Astrocyte of the cerebellum (primary cell): ENCODE measurements around the gene UTRN.

Experiments used
- DNase-seq: peaks from one replicate; pipeline ENCODE4 v3.0.0-alpha.2; 2011; ENCODE audit warnings: low read depth
- H3K4me3 ChIP-seq: 2 replicates; pipeline ENCODE4 v1.5.1; 2011; ENCODE audit warnings: mild to moderate bottlenecking, low read depth, low read length, moderate library complexity
- in situ Hi-C: cut with HindIII; loops from 2 replicates; pipeline ENCODE4 v1.10.0; 2017; ENCODE audit warnings: low sequenced_read_pairs
- TF ChIP-seq, protein P1 (sequence below): IDR thresholded peaks from 2 replicates; pipeline ENCODE4 v1.5.1; 2012; ENCODE audit warnings: low read length, low read depth, moderate library complexity, mild to moderate bottlenecking; ENCODE audit errors: missing control alignments

UTRN gene

DNA sequence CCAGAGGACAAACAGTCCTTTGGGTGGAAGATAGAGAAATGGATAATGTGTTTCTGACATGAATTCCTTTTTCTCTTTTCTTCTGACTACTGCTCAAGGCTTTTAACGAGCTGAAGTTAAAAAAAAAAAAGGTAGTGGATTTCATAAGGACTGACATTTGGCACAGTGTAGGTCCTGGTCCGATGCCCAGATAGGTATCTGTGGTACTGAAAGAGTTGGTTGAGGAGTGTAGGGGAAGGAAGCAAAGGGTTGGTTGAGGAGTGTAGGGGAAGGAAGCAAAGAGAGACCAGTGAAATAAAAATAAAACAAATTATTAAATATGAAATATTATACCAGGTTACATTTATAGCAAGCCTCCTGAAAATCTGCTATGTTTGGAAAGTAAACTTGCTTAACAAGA, 11.8 kb downstream of the UTRN start:
- H3K4me3 ChIP-seq, result no peak overlapping the region
- TF ChIP-seq, protein P1, sequence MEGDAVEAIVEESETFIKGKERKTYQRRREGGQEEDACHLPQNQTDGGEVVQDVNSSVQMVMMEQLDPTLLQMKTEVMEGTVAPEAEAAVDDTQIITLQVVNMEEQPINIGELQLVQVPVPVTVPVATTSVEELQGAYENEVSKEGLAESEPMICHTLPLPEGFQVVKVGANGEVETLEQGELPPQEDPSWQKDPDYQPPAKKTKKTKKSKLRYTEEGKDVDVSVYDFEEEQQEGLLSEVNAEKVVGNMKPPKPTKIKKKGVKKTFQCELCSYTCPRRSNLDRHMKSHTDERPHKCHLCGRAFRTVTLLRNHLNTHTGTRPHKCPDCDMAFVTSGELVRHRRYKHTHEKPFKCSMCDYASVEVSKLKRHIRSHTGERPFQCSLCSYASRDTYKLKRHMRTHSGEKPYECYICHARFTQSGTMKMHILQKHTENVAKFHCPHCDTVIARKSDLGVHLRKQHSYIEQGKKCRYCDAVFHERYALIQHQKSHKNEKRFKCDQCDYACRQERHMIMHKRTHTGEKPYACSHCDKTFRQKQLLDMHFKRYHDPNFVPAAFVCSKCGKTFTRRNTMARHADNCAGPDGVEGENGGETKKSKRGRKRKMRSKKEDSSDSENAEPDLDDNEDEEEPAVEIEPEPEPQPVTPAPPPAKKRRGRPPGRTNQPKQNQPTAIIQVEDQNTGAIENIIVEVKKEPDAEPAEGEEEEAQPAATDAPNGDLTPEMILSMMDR, result no peak
- DNase-seq, result no peak
- in situ Hi-C loops, result loop anchor here (5.0 to 25.0 kb wide), 3 partner anchors 80 to 185 kb away; no protein-coding TSS in a partner anchor

DNA sequence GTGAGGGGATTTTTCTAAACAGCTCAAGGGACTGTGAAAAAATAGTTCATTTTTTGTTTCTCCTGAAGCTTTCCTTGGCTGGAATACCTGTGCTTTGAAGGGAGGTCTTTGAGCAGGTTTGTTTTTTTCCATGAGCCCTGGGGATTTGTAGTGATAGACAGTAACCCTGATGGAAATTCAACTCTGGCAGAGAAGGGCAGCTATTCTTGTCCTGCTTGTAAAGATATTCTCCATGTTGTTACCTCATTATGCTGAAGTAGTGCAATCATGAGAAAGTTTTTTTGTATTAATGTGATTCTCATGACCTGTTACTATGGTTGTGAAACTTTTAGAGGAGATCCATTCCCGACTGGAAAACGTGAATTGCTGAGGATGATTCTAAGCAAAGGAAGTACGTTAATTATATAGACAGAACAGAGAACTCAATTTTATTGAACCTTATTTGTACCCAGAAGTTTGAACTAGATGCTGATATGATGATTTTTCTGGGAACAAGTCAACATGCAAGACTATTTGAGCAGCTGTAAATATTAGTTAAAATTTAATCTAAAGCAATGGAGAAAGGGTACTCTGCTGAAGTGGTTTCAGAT, 12.5 kb downstream of the UTRN start:
- H3K4me3 ChIP-seq, result no peak overlapping the region
- in situ Hi-C loops, result loop anchor here (5.0 to 25.0 kb wide), 3 partner anchors 80 to 185 kb away; no protein-coding TSS in a partner anchor
- no peak for DNase-seq
- TF ChIP-seq, protein P1, result no peak

DNA sequence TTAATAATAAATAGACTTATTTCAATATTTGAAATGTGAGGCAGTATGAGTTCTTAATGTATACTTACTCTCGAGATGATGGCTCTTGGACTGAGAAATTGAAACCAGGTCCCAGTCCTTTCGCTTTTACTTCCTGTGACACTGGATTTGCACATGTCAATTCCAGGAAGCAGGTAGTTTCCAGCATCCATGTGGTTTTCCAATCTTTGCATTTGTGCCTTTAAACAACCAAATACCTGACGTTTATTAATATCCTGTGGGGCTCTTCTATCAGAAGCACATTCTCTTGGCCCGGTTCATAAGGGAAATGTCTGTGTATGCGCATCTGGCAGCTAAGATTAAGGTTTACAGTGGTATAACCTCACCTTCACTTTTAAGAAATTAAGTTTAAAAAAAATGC, 13.1 kb downstream of the UTRN start:
- TF ChIP-seq, protein P1, result no peak
- no peak overlapping the region for H3K4me3 ChIP-seq
- DNase-seq, result no peak
- in situ Hi-C loops, result loop anchor here (5.0 to 25.0 kb wide), 3 partner anchors 81 to 186 kb away; no protein-coding TSS in a partner anchor

DNA sequence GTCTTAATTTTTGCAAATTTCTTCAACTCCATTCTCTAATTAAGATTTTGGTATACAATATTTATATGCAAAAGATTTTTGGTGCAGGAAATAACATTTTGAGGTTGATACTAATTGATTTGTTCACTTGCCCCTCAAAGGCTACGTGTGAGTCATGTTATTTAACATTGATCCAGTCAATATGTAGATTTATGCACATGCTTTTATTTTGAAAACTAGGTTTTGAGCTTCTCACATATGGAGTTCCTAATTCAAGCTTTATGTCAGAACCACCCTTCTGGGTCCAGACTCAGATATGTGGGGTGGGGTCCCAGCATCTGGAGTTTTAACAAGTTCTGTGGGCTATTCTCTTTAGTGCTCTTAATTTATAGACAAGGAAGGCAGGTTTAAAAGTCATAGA, 13.8 kb downstream of the UTRN start:
- DNase-seq, result no peak
- TF ChIP-seq, protein P1, result no peak
- in situ Hi-C loops, result loop anchor here (5.0 to 25.0 kb wide), 3 partner anchors 82 to 187 kb away; no protein-coding TSS in a partner anchor

GRCh38 chr6:144302701-144303372, 17.7 kb downstream of the UTRN start:
- in situ Hi-C loops, result no loop called here
- DNase-seq, result no peak
- no peak overlapping the region for H3K4me3 ChIP-seq
- TF ChIP-seq, protein P1, result no peak

More for the DNA sequence above, 13.8 kb downstream of the UTRN start:
- no peak overlapping the region for H3K4me3 ChIP-seq

GRCh38 chr6:144304223-144304848, 19.2 kb downstream of the UTRN start:
- in situ Hi-C loops, result no loop called here
- DNase-seq, result no peak
- no peak overlapping the region for H3K4me3 ChIP-seq
- TF ChIP-seq, protein P1, result no peak
